Trophoblast cell (in vitro differentiated cells and primary cell): ENCODE measurements around the gene NPB.

Experiments used
- DNase-seq, 2 donors: peaks; one replicate each; pipeline ENCODE4 v3.0.0-alpha.2; 2016
- H2AFZ ChIP-seq: 2 replicates; pipeline ENCODE4 v1.6.1; 2013; ENCODE audit warnings: low read length, moderate library complexity, mild to moderate bottlenecking; ENCODE audit not compliant: insufficient read depth, poor library complexity
- H2AK5ac ChIP-seq: 2 replicates; pipeline ENCODE4 v1.6.1; 2013; ENCODE audit warnings: mild to moderate bottlenecking, low read length
- H2BK120ac ChIP-seq: 2 replicates; pipeline ENCODE4 v1.6.1; 2013; ENCODE audit warnings: low read length, mild to moderate bottlenecking, moderate library complexity; ENCODE audit not compliant: insufficient read depth, poor library complexity
- H2BK12ac ChIP-seq: 2 replicates; pipeline ENCODE4 v1.6.1; 2013; ENCODE audit warnings: mild to moderate bottlenecking, low read length, moderate library complexity
- H2BK5ac ChIP-seq: 2 replicates; pipeline ENCODE4 v1.6.1; 2013; ENCODE audit warnings: low read length, low read depth, moderate library complexity, mild to moderate bottlenecking; ENCODE audit not compliant: poor library complexity
- H3K14ac ChIP-seq: 2 replicates; pipeline ENCODE4 v1.6.1; 2013; ENCODE audit warnings: mild to moderate bottlenecking, low read length
- H3K18ac ChIP-seq: 2 replicates; pipeline ENCODE4 v1.6.1; 2013; ENCODE audit warnings: mild to moderate bottlenecking, low read length
- H3K23ac ChIP-seq: 2 replicates; pipeline ENCODE4 v1.6.1; 2013; ENCODE audit warnings: low read length
- H3K27ac ChIP-seq: 2 replicates; pipeline ENCODE4 v1.5.1; 2013; ENCODE audit warnings: low read depth, mild to moderate bottlenecking, inconsistent platforms, low read length, moderate library complexity
- H3K27me3 ChIP-seq: 2 replicates; pipeline ENCODE4 v1.6.1; 2013; ENCODE audit warnings: inconsistent platforms, mild to moderate bottlenecking, low read length, moderate library complexity; ENCODE audit not compliant: insufficient read depth
- H3K36me3 ChIP-seq, 2 experiments: 1 replicate in 1 of 2; 2 replicates in 1 of 2; pipeline ENCODE4 v1.6.1; 2013; ENCODE audit warnings: low read length in 2 of 2, mild to moderate bottlenecking in 2 of 2, moderate library complexity in 1 of 2; ENCODE audit not compliant: insufficient read depth in 2 of 2, control insufficient read depth in 1 of 2
- H3K4ac ChIP-seq: 2 replicates; pipeline ENCODE4 v1.6.1; 2013; ENCODE audit warnings: low read depth, mild to moderate bottlenecking, low read length, moderate library complexity
- H3K4me1 ChIP-seq, 2 experiments: 1 replicate in 1 of 2; 2 replicates in 1 of 2; pipeline ENCODE4 v1.6.1; 2013; ENCODE audit warnings: low read length in 2 of 2, mild to moderate bottlenecking in 2 of 2, moderate library complexity in 1 of 2; ENCODE audit not compliant: insufficient read depth in 2 of 2, control insufficient read depth in 1 of 2
- H3K4me2 ChIP-seq: 2 replicates; pipeline ENCODE4 v1.6.1; 2013; ENCODE audit warnings: inconsistent platforms, mild to moderate bottlenecking, low read length, moderate library complexity
- H3K4me3 ChIP-seq: 2 replicates; pipeline ENCODE4 v1.5.1; 2013; ENCODE audit warnings: mild to moderate bottlenecking, low read depth, low read length, inconsistent platforms
- H3K79me1 ChIP-seq: one replicate; pipeline ENCODE4 v1.6.1; 2013; ENCODE audit warnings: low read length
- H3K79me2 ChIP-seq: 2 replicates; pipeline ENCODE4 v1.6.1; 2013; ENCODE audit warnings: low read length, mild to moderate bottlenecking; ENCODE audit not compliant: control insufficient read depth, insufficient read depth, poor library complexity
- H3K9ac ChIP-seq: 2 replicates; pipeline ENCODE4 v1.6.1; 2013; ENCODE audit warnings: mild to moderate bottlenecking, low read length
- H3K9me3 ChIP-seq: 2 replicates; pipeline ENCODE4 v1.6.1; 2013; ENCODE audit warnings: low read depth, mild to moderate bottlenecking, control low read depth, inconsistent platforms, low read length; ENCODE audit not compliant: insufficient read depth
- H4K12ac ChIP-seq: 2 replicates; pipeline ENCODE4 v1.6.1; 2013; ENCODE audit warnings: low read depth, mild to moderate bottlenecking, low read length, moderate library complexity
- H4K8ac ChIP-seq: 2 replicates; pipeline ENCODE4 v1.6.1; 2013; ENCODE audit warnings: low read depth, mild to moderate bottlenecking, low read length, moderate library complexity
- H4K91ac ChIP-seq: one replicate; pipeline ENCODE4 v1.6.1; 2013; ENCODE audit warnings: low read depth, mild to moderate bottlenecking, low read length, moderate library complexity
- WGBS: extraction: QIAGEN DNeasy Blood & Tissue Kit; methylation state at CpG from one replicate; pipeline ENCODE4 v1.1.7; 2013; ENCODE audit warnings: missing lambda C conversion rate; ENCODE audit not compliant: insufficient read length, insufficient coverage; ENCODE audit errors: extremely low coverage; 5-methylcytosine and 5-hydroxymethylcytosine counted together

NPB gene

DNA sequence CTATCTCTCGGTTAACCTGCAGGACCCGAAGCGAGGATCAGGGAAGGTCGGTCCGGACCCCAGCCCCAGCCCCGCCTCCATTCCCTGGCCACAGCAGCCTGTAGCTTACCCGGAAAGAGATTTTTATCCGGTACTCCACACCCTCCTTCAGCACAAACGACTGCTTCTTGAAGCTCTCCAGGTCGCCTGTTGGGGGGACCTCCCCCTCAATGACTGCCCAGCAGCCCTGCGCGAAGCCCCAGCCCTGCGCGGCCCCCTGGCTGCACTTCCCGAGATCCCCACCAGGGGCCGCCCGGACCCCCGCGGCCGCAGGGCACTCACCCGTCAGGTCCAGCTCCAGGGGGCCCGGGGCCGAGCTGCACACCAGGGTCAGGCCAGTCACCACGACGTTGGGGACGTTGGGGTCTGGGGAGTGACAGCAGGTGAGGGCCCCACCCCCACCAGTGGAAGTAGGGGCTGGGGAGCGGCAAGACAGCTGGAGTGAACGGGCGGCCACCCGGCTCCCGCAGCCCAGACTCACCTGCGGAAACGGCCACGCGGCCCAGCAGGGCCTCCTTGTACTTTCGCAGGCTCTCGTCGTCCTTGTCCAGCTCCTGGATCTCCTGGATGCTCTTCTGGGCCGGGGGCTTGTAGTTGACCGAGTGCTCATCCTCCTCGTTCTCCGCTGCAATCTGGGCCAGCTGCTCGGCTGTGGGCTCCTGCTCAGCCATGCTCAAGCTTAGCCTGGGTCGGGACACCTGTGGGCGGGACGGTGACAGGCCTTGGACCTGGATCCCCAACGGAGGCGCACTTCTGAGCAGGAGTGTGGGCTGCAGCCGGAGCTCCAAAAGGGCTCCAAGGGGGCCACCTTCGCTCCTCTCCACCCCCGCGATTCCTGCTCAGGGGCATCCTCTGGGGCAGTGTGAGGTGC lies 32.6 kb upstream of the NPB start:
- Histone ChIP-seq H3K4me2 (peak overlapping the region; percentile 92), H3K9ac (peak overlapping the region; percentile 99), H3K79me2 (peaks cover 23% of the 10 kb centered on the region), H3K27me3 (no peaks in the 10 kb centered on the region), H3K27ac (peak overlapping the region; percentile 82), H2BK12ac (no peak overlapping the region), H2AK5ac (no peak overlapping the region), H4K8ac (peak overlapping the region; percentile 25), H2BK5ac (peak overlapping the region; percentile 88), H3K14ac (peak overlapping the region; percentile 5), H4K91ac (no peak overlapping the region), H2BK120ac (no peak overlapping the region), H3K9me3 (peaks cover 3% of the 10 kb centered on the region), H3K4me3 (peak overlapping the region; percentile 91), H3K4me1 (peaks cover 31 to 40% of the 10 kb centered on the region in 2 experiments), H3K4ac (peak overlapping the region; percentile 10), H4K12ac (peak overlapping the region; percentile 5), H3K23ac (no peak overlapping the region), H3K18ac (peak overlapping the region; percentile 53), H3K36me3 (peaks cover 39 to 40% of the 10 kb centered on the region in 2 experiments), H2AFZ (no peak overlapping the region), H3K79me1 (peaks cover 35% of the 10 kb centered on the region)
- peak in 1 of 2 donors; percentile 53 for DNase-seq
- no CpG with 5 or more reads among the region's 52 CpGs for WGBS

DNA sequence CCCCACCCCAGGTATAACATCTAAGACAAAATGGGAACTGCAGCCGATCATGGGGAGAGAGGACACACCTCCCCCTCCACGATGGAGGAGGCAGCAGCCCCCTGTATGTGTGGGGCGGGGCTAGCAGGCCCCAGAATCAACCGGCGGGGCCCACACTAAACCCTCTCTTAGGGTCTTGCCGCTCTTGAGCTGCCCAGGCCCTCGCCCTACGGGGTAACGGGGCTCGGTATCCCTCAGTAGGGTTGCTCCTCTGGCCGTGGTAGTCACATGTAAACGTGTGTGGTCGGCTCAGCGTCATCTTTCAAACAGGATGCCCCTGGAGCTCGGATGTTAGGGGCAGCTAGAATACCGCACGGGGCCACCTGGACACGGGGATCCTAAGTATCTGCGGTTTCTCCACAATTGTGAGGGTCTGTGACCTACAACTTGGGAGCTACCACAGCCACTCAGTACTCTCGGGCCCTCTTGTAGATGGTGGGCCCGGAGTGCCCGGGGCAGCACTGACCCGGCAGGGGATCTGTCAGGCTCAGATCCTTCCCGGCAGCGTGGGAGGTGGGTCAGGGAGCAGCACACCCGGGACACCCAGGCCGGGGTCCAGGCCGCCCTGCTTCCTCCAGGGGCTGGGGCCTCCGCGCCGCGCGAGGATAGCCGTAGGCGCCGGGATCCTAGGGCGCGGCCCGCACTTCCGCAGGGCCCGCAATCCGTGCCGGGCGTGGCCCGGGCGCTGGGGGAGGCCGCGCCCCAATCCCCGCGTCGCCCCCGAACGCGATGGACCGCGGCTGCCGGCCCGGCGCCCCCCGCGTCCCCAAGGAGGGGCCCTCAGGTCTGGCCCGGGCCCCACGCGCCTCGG lies 31.7 kb upstream of the NPB start:
- peak overlapping the region; percentile 95 for H3K14ac ChIP-seq
- H2BK5ac ChIP-seq, result peak overlapping the region; percentile 88
- H3K4me3 ChIP-seq, result peak overlapping the region; percentile 91
- DNase-seq, result peak in 1 of 2 donors; percentile 45
- H3K9ac ChIP-seq, result peak overlapping the region; percentile 99
- H2BK120ac ChIP-seq, result peak overlapping the region; percentile 71
- peaks cover 35% of the 10 kb centered on the region for H3K79me1 ChIP-seq
- H3K4me2 ChIP-seq, result peak overlapping the region; percentile 92
- H4K91ac ChIP-seq, result peak overlapping the region; percentile 97
- no CpG with 5 or more reads among the region's 65 CpGs for WGBS
- H3K9me3 ChIP-seq, result peaks cover 3% of the 10 kb centered on the region
- peak overlapping the region; percentile 82 for H3K27ac ChIP-seq
- peaks cover 23% of the 10 kb centered on the region for H3K79me2 ChIP-seq
- H3K18ac ChIP-seq, result peak overlapping the region; percentile 53
- H4K8ac ChIP-seq, result peak overlapping the region; percentile 78
- H3K4ac ChIP-seq, result peak overlapping the region; percentile 98
- no peak overlapping the region for H2BK12ac ChIP-seq
- H4K12ac ChIP-seq, result peak overlapping the region; percentile 63
- H3K23ac ChIP-seq, result no peak overlapping the region
- peaks cover 31 to 40% of the 10 kb centered on the region in 2 experiments for H3K4me1 ChIP-seq
- H2AK5ac ChIP-seq, result peak overlapping the region; percentile 86
- H3K36me3 ChIP-seq, result peaks cover 36 to 39% of the 10 kb centered on the region in 2 experiments
- peak overlapping the region; percentile 47 for H2AFZ ChIP-seq
- no peaks in the 10 kb centered on the region for H3K27me3 ChIP-seq

DNA sequence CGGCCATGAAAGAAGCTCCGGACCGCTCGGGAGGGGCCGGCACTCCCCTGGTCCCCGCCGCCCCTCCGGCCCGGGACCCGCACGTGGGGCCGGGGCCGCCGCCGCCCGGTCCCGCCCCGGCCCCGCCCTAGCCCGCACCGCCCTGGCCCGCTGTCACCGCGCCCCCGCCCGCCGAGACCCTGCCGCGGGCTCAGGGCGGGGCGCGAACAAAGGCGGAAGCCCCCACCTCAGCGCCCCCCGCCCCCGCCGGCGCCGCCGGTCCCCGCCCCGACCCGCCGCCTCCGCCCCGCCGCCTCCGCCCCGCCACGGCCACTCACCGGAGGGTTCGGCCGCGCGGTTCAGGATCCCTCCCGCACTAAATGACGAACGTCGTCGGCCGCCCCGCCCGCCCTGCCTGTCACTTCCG lies 31.1 kb upstream of the NPB start, which contains the start of gene ARHGDIA:
TSS of gene ARHGDIA (minus strand) at position 357 of the 406 bp plus-strand sequence. CDS start 1,407 bp downstream, outside the sequence.
- Histone ChIP-seq H3K4me1 (peaks cover 31 to 40% of the 10 kb centered on the region in 2 experiments), H2AK5ac (peak within 1 kb of the TSS; percentile 94), H3K9ac (peak within 1 kb of the TSS; percentile 99), H3K18ac (peak within 1 kb of the TSS; percentile 89), H3K27me3 (no peaks in the 10 kb centered on the region), H2AFZ (peak within 1 kb of the TSS; percentile 84), H4K8ac (peak within 1 kb of the TSS; percentile 96), H2BK120ac (peak within 1 kb of the TSS; percentile 93), H3K14ac (peak within 1 kb of the TSS; percentile 98), H2BK12ac (no peak within 1 kb of the TSS), H3K36me3 (peaks cover 30 to 32% of the 10 kb centered on the region in 2 experiments), H3K4me2 (peak within 1 kb of the TSS; percentile 92), H3K4ac (peak within 1 kb of the TSS; percentile 98), H3K9me3 (peaks cover 2% of the 10 kb centered on the region), H4K12ac (peak within 1 kb of the TSS; percentile 91), H4K91ac (peak within 1 kb of the TSS; percentile 98), H3K4me3 (peak within 1 kb of the TSS; percentile 91), H3K79me1 (peaks cover 35% of the 10 kb centered on the region), H3K79me2 (peaks cover 23% of the 10 kb centered on the region), H2BK5ac (peak within 1 kb of the TSS; percentile 88), H3K27ac (peak within 1 kb of the TSS; percentile 82), H3K23ac (no peak within 1 kb of the TSS)
- DNase-seq, result peak in 1 of 2 donors; percentile 21
- WGBS, result no CpG with 5 or more reads among the region's 64 CpGs
